ENCODE measurements around the gene PTPRM. TPM values are rescaled to one million over a fixed set of nuclear protein-coding genes. Genes with fewer than 3 reads are reported as not detected.

The PTPRM gene
- total RNA-seq, 1 experiment from 2014 or later, result 6.2 TPM

GRCh38 chr18:7840411-7840810 is 273.3 kb downstream of the PTPRM start:
- Histone ChIP-seq H4K91ac (ENCODE audit: insufficient read length, low read depth, low read length) (no peak overlapping the region), H4K5ac (ENCODE audit: insufficient read length, low read depth, low read length) (no peak overlapping the region), H3K79me1 (ENCODE audit: insufficient read depth, low read depth, low read length, poor library complexity, severe bottlenecking) (no peaks in the 10 kb centered on the region), H3K4me2 (ENCODE audit: insufficient read depth, insufficient read length, low read length) (no peak overlapping the region), H2BK20ac (ENCODE audit: low read depth, low read length, poor library complexity, severe bottlenecking) (no peak overlapping the region), H2BK120ac (ENCODE audit: low read depth, low read length, poor library complexity, severe bottlenecking) (no peak overlapping the region), H3K9me3 (ENCODE audit: control insufficient read depth, low read depth, low read length) (peaks cover 12% of the 10 kb centered on the region), H3K4me1 (ENCODE audit: insufficient read depth, low read length) (no peaks in the 10 kb centered on the region; the same call in 1 of the 2 replicates), H3K27ac (ENCODE audit: insufficient read length, low read depth, low read length) (no peak overlapping the region), H4K20me1 (ENCODE audit: control insufficient read depth, insufficient read depth, insufficient read length) (no peaks in the 10 kb centered on the region), H2AK5ac (ENCODE audit: insufficient read length, low read length) (no peak overlapping the region), H2AFZ (ENCODE audit: low read length) (no peak overlapping the region), H3K23ac (ENCODE audit: insufficient read length, low read depth, low read length) (no peak overlapping the region), H3K56ac (ENCODE audit: insufficient read length, low read depth, low read length) (no peak overlapping the region), H3K23me2 (ENCODE audit: insufficient read length, low read depth, low read length, poor library complexity, severe bottlenecking) (no peaks in the 10 kb centered on the region), H3K79me2 (ENCODE audit: insufficient read depth, low read length) (no peaks in the 10 kb centered on the region), H3K4ac (ENCODE audit: low read depth, low read length) (no peak overlapping the region), H3K27me3 (ENCODE audit: insufficient read depth, low read length) (no peaks in the 10 kb centered on the region), H4K8ac (replicated peaks; ENCODE audit: insufficient read length, low read depth, low read length) (no peak overlapping the region), H3T11ph (ENCODE audit: low read length) (no peak overlapping the region), H2BK12ac (ENCODE audit: insufficient read length, low read depth, low read length) (no peak overlapping the region), H2BK15ac (ENCODE audit: low read depth, low read length) (no peak overlapping the region), H3K9ac (ENCODE audit: extremely low read depth, insufficient read length, low read length) (no peak overlapping the region), H3K14ac (ENCODE audit: insufficient read depth, low read length) (no peak overlapping the region), H2BK5ac (ENCODE audit: insufficient read length, low read length) (no peak overlapping the region), H3K18ac (ENCODE audit: insufficient read length, low read depth, low read length) (no peak overlapping the region)
- Mint-ChIP-seq H3K27me3 (ENCODE audit: low read depth) (no peaks in the 10 kb centered on the region; the same call in 1 of the 2 replicates), H3K9me3 (peaks cover 21 to 24% of the 10 kb centered on the region in 2 experiments), H3K4me1 (peaks cover 3 to 5% of the 10 kb centered on the region in 2 experiments; a peak in 2 of 4 replicates), H3K27ac (no peak overlapping the region), H3K4me3 (no peak overlapping the region), H3K36me3 (ENCODE audit: insufficient read depth in 1 of 3, low read depth in 3 of 3) (peaks cover 0 to 15% (median 11%) of the 10 kb centered on the region in 3 experiments; a peak in 6 of 7 replicates)
- TF ChIP-seq, protein P1, sequence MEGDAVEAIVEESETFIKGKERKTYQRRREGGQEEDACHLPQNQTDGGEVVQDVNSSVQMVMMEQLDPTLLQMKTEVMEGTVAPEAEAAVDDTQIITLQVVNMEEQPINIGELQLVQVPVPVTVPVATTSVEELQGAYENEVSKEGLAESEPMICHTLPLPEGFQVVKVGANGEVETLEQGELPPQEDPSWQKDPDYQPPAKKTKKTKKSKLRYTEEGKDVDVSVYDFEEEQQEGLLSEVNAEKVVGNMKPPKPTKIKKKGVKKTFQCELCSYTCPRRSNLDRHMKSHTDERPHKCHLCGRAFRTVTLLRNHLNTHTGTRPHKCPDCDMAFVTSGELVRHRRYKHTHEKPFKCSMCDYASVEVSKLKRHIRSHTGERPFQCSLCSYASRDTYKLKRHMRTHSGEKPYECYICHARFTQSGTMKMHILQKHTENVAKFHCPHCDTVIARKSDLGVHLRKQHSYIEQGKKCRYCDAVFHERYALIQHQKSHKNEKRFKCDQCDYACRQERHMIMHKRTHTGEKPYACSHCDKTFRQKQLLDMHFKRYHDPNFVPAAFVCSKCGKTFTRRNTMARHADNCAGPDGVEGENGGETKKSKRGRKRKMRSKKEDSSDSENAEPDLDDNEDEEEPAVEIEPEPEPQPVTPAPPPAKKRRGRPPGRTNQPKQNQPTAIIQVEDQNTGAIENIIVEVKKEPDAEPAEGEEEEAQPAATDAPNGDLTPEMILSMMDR (conservative IDR thresholded peaks at IDR 0.05), result no peak
- no peak for DNase-seq
- no CpG with 5 or more reads among the region's 2 CpGs for WGBS (ENCODE audit: extremely low coverage, insufficient read length, low lambda C conversion rate)
